MCF 10A (cell line): Measurements from ENCODE around the gene RRBP1. TPM values are rescaled to one million over a fixed set of nuclear protein-coding genes. Genes with fewer than 3 reads are reported as not detected.

ENCODE experiments used
- BruUV-seq: library from RNA; stranded (reverse); fragments of 400-500 nt; replicated peaks from 2 replicates; lab custom pipeline; 2021; lab: Mats Ljungman, UMichigan
- CTCF ChIA-PET: fragments of 300-600 bp; sonication (Branson Sonifier 250); formaldehyde crosslinking; extraction: SDS; loops from one replicate; lab custom pipeline; 2021; ENCODE audit warnings: antibody characterized with exemption, inconsistent platforms; lab: Yijun Ruan, JAX
- POLR2A ChIA-PET: fragments of 300-600, 350-650 bp; sonication (Branson Sonifier 250); formaldehyde crosslinking; extraction: SDS; loops from one replicate; lab custom pipeline; 2020; ENCODE audit warnings: antibody characterized with exemption, inconsistent platforms; lab: Yijun Ruan, JAX
- DNase-seq: peaks from one replicate; pipeline ENCODE4 v3.0.0-alpha.2; 2018; ENCODE audit not compliant: unreplicated experiment
- H3K27ac Mint-ChIP-seq: one replicate; pipeline ENCODE4 v1.8.0; 2022; ENCODE audit warnings: mild to moderate bottlenecking, low read depth, mixed read lengths; ENCODE audit not compliant: unreplicated experiment
- H3K27me3 Mint-ChIP-seq: one replicate; pipeline ENCODE4 v1.8.0; 2022; ENCODE audit warnings: mixed read lengths; ENCODE audit not compliant: insufficient read depth, unreplicated experiment
- H3K36me3 Mint-ChIP-seq: one replicate; pipeline ENCODE4 v1.8.0; 2022; ENCODE audit warnings: mild to moderate bottlenecking, moderate library complexity, mixed read lengths; ENCODE audit not compliant: insufficient read depth, unreplicated experiment
- H3K4me1 Mint-ChIP-seq: one replicate; pipeline ENCODE4 v1.8.0; 2022; ENCODE audit warnings: mixed read lengths; ENCODE audit not compliant: insufficient read depth, unreplicated experiment
- H3K4me3 Mint-ChIP-seq: one replicate; pipeline ENCODE4 v1.8.0; 2022; ENCODE audit warnings: mild to moderate bottlenecking, moderate library complexity, mixed read lengths; ENCODE audit not compliant: unreplicated experiment
- H3K9me3 Mint-ChIP-seq: one replicate; pipeline ENCODE4 v1.8.0; 2022; ENCODE audit warnings: mixed read lengths; ENCODE audit not compliant: unreplicated experiment
- CTCF ChIP-seq: fragments of 200-600 bp; IDR thresholded peaks from one replicate; pipeline ENCODE4 v1.8.0; 2022; ENCODE audit warnings: antibody characterized with exemption, mild to moderate bottlenecking; ENCODE audit not compliant: unreplicated experiment
- intact Hi-C: fragments of 100-400 bp; cut with micrococcal nuclease; formaldehyde crosslinking; loops from 2 replicates; pipeline ENCODE4 v1.14.1; 2022
- total RNA-seq: library from RNA; stranded (reverse); gene quantifications from 2 replicates; pipeline ENCODE4 v1.2.3, GENCODE V29; 2022

The RRBP1 gene
- total RNA-seq, 1 experiment from 2014 or later: 203 TPM

DNA sequence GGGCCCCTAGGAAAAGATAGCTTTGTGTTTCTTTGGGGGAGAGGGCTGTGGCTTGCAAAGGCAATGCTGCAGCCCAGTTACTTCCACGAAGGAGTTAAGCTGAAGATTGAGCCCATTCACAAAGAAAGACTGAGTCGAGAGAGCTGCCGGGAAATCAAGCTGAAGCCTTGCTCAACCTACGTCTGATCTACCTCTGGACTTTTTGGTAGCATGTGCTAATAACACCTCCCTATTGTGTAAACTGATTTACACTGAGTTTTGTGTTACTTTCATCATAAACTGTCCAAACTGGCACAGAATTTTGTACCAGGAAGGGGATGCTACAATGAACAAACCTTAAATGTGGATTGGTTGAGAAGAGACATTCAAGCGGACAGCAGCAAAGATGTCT lies 41.3 kb upstream of the RRBP1 start:
- no peak for DNase-seq
- no TSS peak for BruUV-seq
- Mint-ChIP-seq H3K9me3 (no peaks in the 10 kb centered on the region), H3K4me1 (no peaks in the 10 kb centered on the region), H3K4me3 (no peak overlapping the region), H3K36me3 (no peaks in the 10 kb centered on the region), H3K27ac (no peak overlapping the region), H3K27me3 (peaks cover 25% of the 10 kb centered on the region)
- ChIA-PET CTCF (interaction anchor here (0.5 to 1.2 kb wide), 4 partner anchors 13 to 817 kb away, joined by 3 read pairs; no protein-coding TSS in a partner anchor), POLR2A (no interaction called here)
- no peak for TF ChIP-seq CTCF
- intact Hi-C loops: no loop called here

DNA sequence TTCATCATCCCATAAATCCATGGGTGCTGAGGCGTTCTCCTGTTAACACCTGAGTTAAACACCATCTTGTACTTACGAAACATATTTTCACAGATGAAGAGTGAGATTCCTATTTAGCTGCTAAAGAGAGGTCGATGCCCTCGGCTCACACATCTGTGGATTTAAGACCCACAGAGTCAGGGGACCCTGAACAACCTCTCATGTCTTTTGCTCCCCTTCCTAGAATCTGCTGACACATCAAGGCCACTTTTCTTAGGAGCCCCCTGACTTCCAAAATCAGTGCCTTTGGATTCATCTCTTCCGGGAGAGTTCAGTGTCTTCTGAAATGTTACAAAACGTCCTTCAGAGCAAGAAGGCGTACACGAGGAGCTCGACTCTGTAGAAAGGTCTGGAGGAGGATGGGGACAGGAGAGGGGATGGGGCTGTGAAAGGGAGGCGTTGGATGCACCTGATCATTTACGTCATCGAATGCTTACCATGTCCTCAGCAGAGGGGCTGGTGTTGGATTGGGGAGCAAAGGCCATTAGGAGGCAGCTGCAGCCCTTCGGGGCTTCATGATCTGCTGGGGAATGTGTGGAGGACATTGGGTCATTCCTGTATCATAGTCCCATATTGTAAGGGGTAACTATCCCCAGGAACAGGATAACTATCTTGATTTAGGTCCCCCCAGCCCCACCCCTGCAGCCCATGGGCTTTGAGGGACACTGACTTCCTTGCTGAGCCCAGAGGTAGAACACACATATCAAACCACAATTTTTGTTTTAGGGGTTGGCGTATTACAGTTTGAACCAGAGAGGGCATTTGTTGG lies 40.7 kb upstream of the RRBP1 start:
- no peak for DNase-seq
- ChIA-PET POLR2A (interaction anchor here (0.7 kb wide), 1 partner anchor 490 kb away, joined by 3 read pairs; no protein-coding TSS in a partner anchor), CTCF (interaction anchor here (0.5 to 1.2 kb wide), 5 partner anchors 13 to 818 kb away, joined by 3 read pairs; no protein-coding TSS in a partner anchor)
- H3K4me1 Mint-ChIP-seq: no peaks in the 10 kb centered on the region
- BruUV-seq: no TSS peak
- intact Hi-C loops: no loop called here
- no peak overlapping the region for H3K4me3 Mint-ChIP-seq
- H3K27ac Mint-ChIP-seq: no peak overlapping the region
- peaks cover 19% of the 10 kb centered on the region for H3K27me3 Mint-ChIP-seq
- H3K36me3 Mint-ChIP-seq: no peaks in the 10 kb centered on the region
- H3K9me3 Mint-ChIP-seq: no peaks in the 10 kb centered on the region
- no peak for TF ChIP-seq CTCF

DNA sequence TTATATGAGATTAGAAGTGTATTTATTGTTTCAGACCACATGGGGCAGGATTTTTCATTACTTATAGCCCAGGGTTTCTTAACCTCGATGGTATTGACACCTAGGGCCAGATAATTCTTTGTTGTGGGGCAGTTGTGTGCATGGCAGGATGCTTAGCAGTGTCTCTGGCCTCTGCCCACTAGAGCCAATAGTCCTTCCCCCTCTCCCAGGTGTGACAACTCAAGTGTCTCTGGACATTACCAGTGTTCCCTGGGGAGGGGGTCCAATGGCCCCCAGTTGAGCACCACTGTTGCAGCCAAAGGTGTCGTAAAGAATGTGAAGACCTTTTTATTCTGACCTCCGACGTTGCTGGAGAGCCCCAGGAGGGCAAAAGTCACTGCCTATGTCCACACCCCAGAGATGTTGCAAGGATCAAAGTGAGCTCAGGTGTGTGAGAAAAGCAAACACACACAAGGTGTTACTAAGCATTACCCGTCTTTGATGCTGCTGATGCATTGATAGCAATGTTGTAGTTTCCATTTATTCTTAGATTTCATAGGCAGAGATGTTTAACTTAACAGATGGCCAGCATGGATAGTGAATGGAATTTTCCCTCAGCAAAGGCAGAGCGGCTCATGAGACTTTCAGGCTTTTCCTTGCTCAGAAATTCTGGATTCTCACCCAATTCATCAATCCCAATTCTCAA lies 39.9 kb upstream of the RRBP1 start:
- TF ChIP-seq CTCF: peak; percentile 15
- ChIA-PET POLR2A (interaction anchor here (0.7 kb wide), 1 partner anchor 489 kb away, joined by 3 read pairs; no protein-coding TSS in a partner anchor), CTCF (interaction anchor here (0.5 kb wide), 1 partner anchor 218 kb away, joined by 3 read pairs; no protein-coding TSS in a partner anchor)
- no peaks in the 10 kb centered on the region for H3K9me3 Mint-ChIP-seq
- intact Hi-C loops: no loop called here
- H3K4me1 Mint-ChIP-seq: no peaks in the 10 kb centered on the region
- H3K27me3 Mint-ChIP-seq: peaks cover 19% of the 10 kb centered on the region
- BruUV-seq: no TSS peak
- H3K36me3 Mint-ChIP-seq: no peaks in the 10 kb centered on the region
- H3K27ac Mint-ChIP-seq: no peak overlapping the region
- no peak overlapping the region for H3K4me3 Mint-ChIP-seq
- peak; percentile 8 for DNase-seq

DNA sequence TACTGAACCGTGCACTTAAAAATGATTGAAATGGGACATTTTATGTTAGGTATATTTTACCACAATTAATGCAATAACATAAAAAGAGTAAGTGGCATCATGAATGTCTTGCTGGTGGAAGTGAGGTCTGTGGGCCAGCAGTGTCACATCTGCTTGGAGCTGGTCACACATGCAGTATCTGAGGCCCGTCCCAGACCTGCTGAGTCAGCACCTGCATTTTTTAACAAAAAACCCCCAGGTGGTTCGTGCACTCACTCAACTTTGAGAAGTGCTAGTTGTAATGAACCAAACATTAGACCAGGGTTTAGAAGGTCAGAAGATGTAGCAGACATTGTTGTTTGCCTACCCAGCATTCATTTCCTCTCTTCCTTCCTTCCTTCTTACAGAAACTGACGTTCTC lies 38.7 kb upstream of the RRBP1 start:
- Mint-ChIP-seq H3K9me3 (no peaks in the 10 kb centered on the region), H3K27me3 (peaks cover 19% of the 10 kb centered on the region)
- POLR2A ChIA-PET: no interaction called here

More for the DNA sequence above, 38.7 kb upstream of the RRBP1 start:
- H3K27ac Mint-ChIP-seq: no peak overlapping the region
- CTCF ChIA-PET: no interaction called here
- intact Hi-C loops: no loop called here
- TF ChIP-seq CTCF: no peak
- no peaks in the 10 kb centered on the region for H3K36me3 Mint-ChIP-seq
- DNase-seq: no peak
- BruUV-seq: no TSS peak
- H3K4me1 Mint-ChIP-seq: no peaks in the 10 kb centered on the region
- no peak overlapping the region for H3K4me3 Mint-ChIP-seq
